Cerebellar cortex (tissue), 1 donor: ENCODE data around the gene ETV7.

Source experiments
- DNase-seq: peaks from one replicate; pipeline ENCODE4 v3.0.0-alpha.2; 2015; ENCODE audit warnings: low spot score

The ETV7 gene

GRCh38 chr6:36319821-36320220 is 67.6 kb downstream of the ETV7 start:
- DNase-seq, result no peak

GRCh38 chr6:36319436-36319762 is 68.1 kb downstream of the ETV7 start:
- no peak for DNase-seq

- no peak for DNase-seq
Observed at GRCh38 chr6:36318690-36319435, 68.6 kb downstream of the ETV7 start.

- no peak for DNase-seq
Observed at GRCh38 chr6:36317623-36318022, 69.8 kb downstream of the ETV7 start.
